ENCODE measurements around the gene CREB3L2.

GRCh38 chr7:137927386-137927785 lies 74.5 kb downstream of the CREB3L2 start:
- TF ChIP-seq BHLHE40 (IDR thresholded peaks at IDR 0.05; ENCODE audit: borderline replicate concordance in 1 of 2, low read depth in 2 of 2, low read length in 1 of 2): no peak
- no peak for TF ChIP-seq FOXM1 (IDR thresholded peaks at IDR 0.05; ENCODE audit: low read depth, low read length)
- no peak for TF ChIP-seq CHD4 (IDR thresholded peaks at IDR 0.05)
- TF ChIP-seq ZNF592 (IDR thresholded peaks at IDR 0.05): no peak
- TF ChIP-seq CTCF (IDR thresholded peaks at IDR 0.05 in 2 of 3, conservative IDR thresholded peaks at IDR 0.05 in 1 of 3; ENCODE audit: control insufficient read depth in 2 of 3, extremely low read depth in 1 of 3, insufficient read depth in 1 of 3, low read depth in 3 of 3, low read length in 3 of 3): no peak
- no peak for TF ChIP-seq BMI1 (IDR thresholded peaks at IDR 0.05; ENCODE audit: borderline replicate concordance)
- TF ChIP-seq POLR2AphosphoS2 (IDR thresholded peaks at IDR 0.05; ENCODE audit: low read depth, low read length): no peak
- no peak for TF ChIP-seq IKZF1 (conservative IDR thresholded peaks at IDR 0.05)
- TF ChIP-seq CREM (IDR thresholded peaks at IDR 0.05; ENCODE audit: low read depth): no peak

All from GM12878 (cell line).